ENCODE results near the gene ST6GALNAC5. TPM values are rescaled to one million over a fixed set of nuclear protein-coding genes. Genes with fewer than 3 reads are reported as not detected.

ST6GALNAC5 gene
- total and polyA plus RNA-seq, 3 experiments from 2014 or later, result not detected

DNA sequence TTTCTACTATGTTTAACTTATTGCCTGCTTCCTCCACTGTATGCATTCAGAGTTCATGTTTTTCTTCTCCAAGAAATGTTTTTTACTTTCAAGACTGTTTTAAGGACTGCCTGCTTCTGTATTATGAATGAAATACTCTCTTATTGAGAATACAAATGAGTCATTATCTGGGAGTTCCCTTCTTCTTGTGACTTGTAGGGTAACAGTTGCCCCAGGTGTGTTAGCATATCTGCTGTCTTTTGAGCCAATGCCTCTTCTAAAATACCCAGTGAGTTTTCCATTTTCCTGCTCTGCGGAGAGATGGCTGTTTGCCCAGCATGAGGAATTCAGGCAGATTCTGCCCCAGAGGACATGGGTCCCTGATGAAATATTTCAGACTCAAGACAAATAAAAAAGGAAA is 34.1 kb upstream of the ST6GALNAC5 start:
- POLR2A ChIA-PET, result no interaction called here
- Histone ChIP-seq H3K4me1 (ENCODE audit: insufficient read depth, low read length) (no peaks in the 10 kb centered on the region), H3K27ac (ENCODE audit: low read depth, low read length) (no peak overlapping the region), H3K36me3 (ENCODE audit: insufficient read depth, low read length) (no peaks in the 10 kb centered on the region), H3K4me3 (ENCODE audit: low read length) (no peak overlapping the region), H3K9me3 (ENCODE audit: low read length) (no peaks in the 10 kb centered on the region), H3K27me3 (ENCODE audit: insufficient read depth, low read length, poor library complexity, severe bottlenecking) (no peaks in the 10 kb centered on the region)
- no peak for DNase-seq
- peaks cover 5 to 12% of the 10 kb centered on the region in 2 donors for H3K27me3 Mint-ChIP-seq
- no peaks in the 10 kb centered on the region for H3K36me3 Mint-ChIP-seq
- no peak overlapping the region for H3K4me3 Mint-ChIP-seq
- H3K9me3 Mint-ChIP-seq, result peaks cover 0 to 3% (median 0%) of the 10 kb centered on the region in 5 donors
- H3K4me1 Mint-ChIP-seq, result peaks cover 2 to 11% (median 11%) of the 10 kb centered on the region in 3 donors
- H3K27ac Mint-ChIP-seq, result peak overlapping the region in 1 of 8 donors; percentile 27
- CTCF ChIA-PET, result no interaction called here

DNA sequence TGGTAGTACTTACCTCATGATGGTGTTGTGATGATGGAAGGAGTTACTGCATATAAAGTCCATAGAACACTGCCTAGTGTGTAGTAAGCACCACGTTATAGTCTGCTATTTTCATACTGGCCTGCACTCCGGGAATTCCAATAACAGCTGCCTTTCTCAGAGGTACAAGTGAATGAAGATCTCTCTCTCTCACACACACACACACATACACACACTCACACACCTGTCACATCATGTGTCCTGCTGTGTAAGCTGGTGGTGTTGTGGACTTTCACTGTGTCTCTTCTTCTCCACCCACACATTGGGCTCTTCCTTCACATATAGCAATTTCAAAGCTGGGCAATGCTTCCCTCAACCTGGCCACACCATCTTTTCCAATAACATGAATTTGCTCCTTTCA is 33.4 kb upstream of the ST6GALNAC5 start:
- Mint-ChIP-seq H3K36me3 (no peaks in the 10 kb centered on the region), H3K4me1 (peaks cover 2 to 11% (median 11%) of the 10 kb centered on the region in 3 donors), H3K4me3 (no peak overlapping the region), H3K27me3 (peaks cover 5 to 16% of the 10 kb centered on the region in 2 donors), H3K27ac (no peak overlapping the region), H3K9me3 (peaks cover 0 to 6% (median 0%) of the 10 kb centered on the region in 5 donors)
- no peak for DNase-seq
- Histone ChIP-seq H3K4me3 (ENCODE audit: low read length) (no peak overlapping the region), H3K27me3 (ENCODE audit: insufficient read depth, low read length, poor library complexity, severe bottlenecking) (no peaks in the 10 kb centered on the region), H3K27ac (ENCODE audit: low read depth, low read length) (no peak overlapping the region), H3K36me3 (ENCODE audit: insufficient read depth, low read length) (no peaks in the 10 kb centered on the region), H3K4me1 (ENCODE audit: insufficient read depth, low read length) (no peaks in the 10 kb centered on the region), H3K9me3 (ENCODE audit: low read length) (no peaks in the 10 kb centered on the region)
- CTCF ChIA-PET, result no interaction called here
- POLR2A ChIA-PET, result no interaction called here

DNA sequence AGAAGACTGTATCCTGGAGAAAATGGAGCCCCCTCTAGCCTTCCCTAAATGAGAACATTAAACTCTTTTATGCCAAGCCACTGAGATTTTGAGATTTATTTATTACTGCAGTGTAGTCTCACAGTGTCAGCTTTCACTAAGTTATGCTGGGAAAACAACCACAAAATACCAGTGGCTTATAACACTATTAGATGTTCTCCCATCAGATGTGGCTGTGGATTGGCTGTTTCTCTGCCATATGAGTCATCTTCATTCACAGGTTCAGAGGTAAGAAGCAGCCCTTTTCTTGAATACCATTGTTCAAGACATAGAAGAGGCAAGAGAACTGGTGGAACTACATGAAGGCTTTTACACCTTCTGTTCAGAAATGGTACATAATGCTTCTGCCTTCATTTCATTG is 32.1 kb upstream of the ST6GALNAC5 start:
- POLR2A ChIA-PET, result no interaction called here
- DNase-seq, result no peak
- no peaks in the 10 kb centered on the region for H3K9me3 ChIP-seq (ENCODE audit: low read length)
- Mint-ChIP-seq H3K27ac (no peak overlapping the region), H3K36me3 (no peaks in the 10 kb centered on the region), H3K9me3 (peaks cover 0 to 6% (median 0%) of the 10 kb centered on the region in 5 donors), H3K27me3 (peaks cover 5 to 16% of the 10 kb centered on the region in 2 donors), H3K4me3 (no peak overlapping the region), H3K4me1 (peaks cover 0 to 6% (median 6%) of the 10 kb centered on the region in 3 donors)
- no peaks in the 10 kb centered on the region for H3K36me3 ChIP-seq (ENCODE audit: insufficient read depth, low read length)
- no peak overlapping the region for H3K27ac ChIP-seq (ENCODE audit: low read depth, low read length)
- CTCF ChIA-PET, result interaction anchor here (1.4 kb wide), 1 partner anchor 10 kb away, joined by 3 read pairs; no protein-coding TSS in a partner anchor
- no peaks in the 10 kb centered on the region for H3K27me3 ChIP-seq (ENCODE audit: insufficient read depth, low read length, poor library complexity, severe bottlenecking)
- no peaks in the 10 kb centered on the region for H3K4me1 ChIP-seq (ENCODE audit: insufficient read depth, low read length)
- no peak overlapping the region for H3K4me3 ChIP-seq (ENCODE audit: low read length)

DNA sequence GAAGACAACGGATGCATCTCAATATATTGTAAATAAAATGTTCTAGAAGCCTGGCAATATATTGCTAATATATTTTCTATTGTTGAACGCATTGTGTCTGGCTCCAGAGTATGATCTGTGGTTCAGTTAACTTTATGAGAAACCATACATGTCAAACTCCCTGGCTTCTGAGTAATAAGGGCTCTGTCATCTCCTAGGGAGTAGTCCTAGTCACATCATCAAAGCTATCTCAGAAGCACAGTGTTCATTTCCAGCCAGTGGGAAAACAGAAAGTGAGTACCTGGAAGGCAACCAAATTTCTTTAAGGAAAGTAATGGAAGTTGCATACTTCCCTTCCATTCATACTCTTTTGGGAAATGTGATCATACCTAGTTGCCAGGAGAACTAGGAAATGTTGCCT is 27.0 kb upstream of the ST6GALNAC5 start:
- ChIA-PET POLR2A (no interaction called here), CTCF (no interaction called here)
- no peaks in the 10 kb centered on the region for H3K27me3 ChIP-seq (ENCODE audit: insufficient read depth, low read length, poor library complexity, severe bottlenecking)
- H3K27ac ChIP-seq (ENCODE audit: low read depth, low read length), result no peak overlapping the region
- no peak overlapping the region for H3K27ac Mint-ChIP-seq
- no peak for DNase-seq
- H3K4me1 ChIP-seq (ENCODE audit: insufficient read depth, low read length), result no peaks in the 10 kb centered on the region
- H3K9me3 Mint-ChIP-seq, result peaks cover 0 to 6% (median 0%) of the 10 kb centered on the region in 5 donors
- H3K4me3 ChIP-seq (ENCODE audit: low read length), result no peak overlapping the region
- no peak overlapping the region for H3K4me3 Mint-ChIP-seq
- H3K4me1 Mint-ChIP-seq, result peaks cover 10 to 16% (median 14%) of the 10 kb centered on the region in 3 donors
- peaks cover 3 to 16% of the 10 kb centered on the region in 2 donors for H3K27me3 Mint-ChIP-seq
- no peaks in the 10 kb centered on the region for H3K9me3 ChIP-seq (ENCODE audit: low read length)
- H3K36me3 Mint-ChIP-seq, result no peaks in the 10 kb centered on the region
- H3K36me3 ChIP-seq (ENCODE audit: insufficient read depth, low read length), result no peaks in the 10 kb centered on the region

DNA sequence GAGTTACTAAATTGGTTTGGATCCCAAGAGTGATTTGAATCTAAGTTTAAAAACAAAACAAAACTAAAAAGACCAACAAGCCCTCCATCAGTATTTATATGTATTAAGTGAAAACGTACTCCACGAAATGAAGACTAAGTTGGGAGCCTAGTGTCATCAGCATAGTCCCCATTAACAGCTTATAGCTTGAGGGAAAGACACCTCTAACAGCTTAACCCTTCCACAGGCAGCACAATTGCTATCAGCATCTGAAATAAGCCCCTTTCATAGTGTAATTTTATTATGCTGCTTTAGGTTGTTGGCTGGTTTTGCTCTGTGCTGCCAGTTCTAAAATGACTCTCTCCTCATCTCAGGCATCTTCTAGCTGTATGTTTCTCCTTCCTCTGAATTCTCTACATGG is 25.8 kb upstream of the ST6GALNAC5 start:
- no peak overlapping the region for H3K4me3 ChIP-seq (ENCODE audit: low read length)
- Mint-ChIP-seq H3K27ac (no peak overlapping the region), H3K9me3 (peaks cover 0 to 6% (median 0%) of the 10 kb centered on the region in 5 donors), H3K36me3 (no peaks in the 10 kb centered on the region), H3K4me1 (peaks cover 10 to 16% (median 14%) of the 10 kb centered on the region in 3 donors), H3K27me3 (peaks cover 3 to 8% of the 10 kb centered on the region in 2 donors), H3K4me3 (no peak overlapping the region)
- DNase-seq, result no peak
- H3K9me3 ChIP-seq (ENCODE audit: low read length), result no peaks in the 10 kb centered on the region
- H3K36me3 ChIP-seq (ENCODE audit: insufficient read depth, low read length), result no peaks in the 10 kb centered on the region
- ChIA-PET POLR2A (no interaction called here), CTCF (no interaction called here)
- H3K4me1 ChIP-seq (ENCODE audit: insufficient read depth, low read length), result no peaks in the 10 kb centered on the region
- no peak overlapping the region for H3K27ac ChIP-seq (ENCODE audit: low read depth, low read length)
- H3K27me3 ChIP-seq (ENCODE audit: insufficient read depth, low read length, poor library complexity, severe bottlenecking), result no peaks in the 10 kb centered on the region

DNA sequence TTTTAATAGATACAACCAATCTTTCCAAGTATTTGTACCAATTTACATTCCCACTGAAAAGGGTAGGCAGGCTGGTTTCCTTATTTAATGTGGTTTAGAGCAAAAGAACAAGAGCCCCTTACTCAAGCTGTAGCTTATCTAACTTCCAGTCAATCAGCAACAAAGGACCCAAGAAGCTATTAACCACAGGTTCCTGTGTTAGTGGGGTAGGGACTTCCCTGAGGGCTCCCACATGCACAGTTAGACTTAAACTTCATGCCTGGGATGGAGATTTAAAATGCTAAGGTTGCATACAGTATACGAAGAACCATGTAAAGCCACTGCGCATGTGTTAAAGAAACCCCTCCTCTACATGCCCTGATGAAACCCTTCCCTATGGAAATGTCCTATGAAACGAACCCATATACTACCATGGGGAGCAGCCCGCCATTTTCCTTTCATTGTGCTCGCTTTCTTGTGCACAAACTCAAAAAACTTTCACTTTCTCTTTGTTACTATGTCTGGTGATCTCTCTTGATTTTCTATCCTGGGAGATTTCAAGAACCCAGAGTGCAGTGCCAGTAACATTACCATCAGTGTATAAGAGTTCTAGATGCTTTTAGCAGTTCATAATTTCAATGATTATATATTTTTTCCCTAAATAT is 23.3 kb upstream of the ST6GALNAC5 start:
- ChIA-PET CTCF (no interaction called here), POLR2A (no interaction called here)
- Mint-ChIP-seq H3K36me3 (no peaks in the 10 kb centered on the region), H3K9me3 (no peaks in the 10 kb centered on the region), H3K27me3 (peaks cover 0 to 1% of the 10 kb centered on the region in 2 donors), H3K4me1 (peaks cover 10 to 16% (median 14%) of the 10 kb centered on the region in 3 donors), H3K4me3 (peak overlapping the region; percentile 16 to 75 (median 56)), H3K27ac (peak overlapping the region in 1 of 8 donors; percentile 15)
- no peaks in the 10 kb centered on the region for H3K4me1 ChIP-seq (ENCODE audit: insufficient read depth, low read length)
- H3K27ac ChIP-seq (ENCODE audit: low read depth, low read length), result no peak overlapping the region
- H3K4me3 ChIP-seq (ENCODE audit: low read length), result no peak overlapping the region
- no peak for DNase-seq
- no peaks in the 10 kb centered on the region for H3K36me3 ChIP-seq (ENCODE audit: insufficient read depth, low read length)
- no peaks in the 10 kb centered on the region for H3K9me3 ChIP-seq (ENCODE audit: low read length)
- H3K27me3 ChIP-seq (ENCODE audit: insufficient read depth, low read length, poor library complexity, severe bottlenecking), result no peaks in the 10 kb centered on the region

DNA sequence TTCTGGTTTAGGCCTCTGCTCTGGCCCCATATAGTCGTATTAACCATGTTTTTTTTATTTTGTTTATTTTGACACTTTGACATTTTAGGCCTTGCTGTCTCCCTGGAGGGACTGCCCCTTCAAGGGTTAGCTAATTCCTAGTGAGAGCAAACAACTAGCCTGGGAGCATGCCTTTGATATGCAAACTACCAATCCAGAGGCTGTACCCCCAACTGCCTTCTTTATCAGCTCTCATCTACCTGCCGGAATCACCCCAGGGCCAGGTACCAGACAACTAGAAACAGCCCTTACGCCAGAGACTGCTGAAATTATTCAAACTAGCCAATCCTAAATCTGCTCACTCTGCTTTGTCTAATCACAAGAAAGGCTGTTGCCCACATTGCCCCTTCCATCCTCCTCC is 13.0 kb upstream of the ST6GALNAC5 start:
- H3K27me3 Mint-ChIP-seq, result peaks cover 4 to 10% of the 10 kb centered on the region in 2 donors
- H3K9me3 Mint-ChIP-seq, result peaks cover 0 to 2% (median 0%) of the 10 kb centered on the region in 5 donors
- H3K4me3 ChIP-seq (ENCODE audit: low read length), result no peak overlapping the region
- H3K9me3 ChIP-seq (ENCODE audit: low read length), result no peaks in the 10 kb centered on the region
- no peak overlapping the region for H3K27ac Mint-ChIP-seq
- no peaks in the 10 kb centered on the region for H3K4me1 ChIP-seq (ENCODE audit: insufficient read depth, low read length)
- no peaks in the 10 kb centered on the region for H3K36me3 Mint-ChIP-seq
- H3K36me3 ChIP-seq (ENCODE audit: insufficient read depth, low read length), result no peaks in the 10 kb centered on the region
- H3K27ac ChIP-seq (ENCODE audit: low read depth, low read length), result no peak overlapping the region
- no peaks in the 10 kb centered on the region for H3K27me3 ChIP-seq (ENCODE audit: insufficient read depth, low read length, poor library complexity, severe bottlenecking)
- POLR2A ChIA-PET, result no interaction called here
- no peaks in the 10 kb centered on the region for H3K4me1 Mint-ChIP-seq
- CTCF ChIA-PET, result no interaction called here
- DNase-seq, result no peak
- H3K4me3 Mint-ChIP-seq, result no peak overlapping the region

DNA sequence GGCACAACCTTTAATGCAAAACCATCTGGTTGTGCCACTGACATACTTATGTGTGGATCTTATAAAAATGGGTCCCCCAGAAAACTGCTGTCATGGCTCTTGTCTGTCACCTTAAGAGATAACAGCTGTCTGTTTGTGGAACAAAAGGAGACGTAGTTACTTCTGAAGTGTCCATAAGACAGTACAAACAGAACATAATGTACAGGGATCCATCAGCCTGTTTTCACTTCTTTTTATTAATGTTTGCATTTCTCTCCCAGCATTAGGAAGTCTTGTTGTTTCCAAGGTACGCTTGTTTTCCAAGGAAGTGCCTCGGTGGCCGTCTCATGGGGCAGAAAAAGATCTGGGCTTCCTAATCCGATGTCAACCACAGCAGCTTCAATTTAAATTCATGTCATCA is 11.2 kb upstream of the ST6GALNAC5 start:
- CTCF ChIA-PET, result no interaction called here
- DNase-seq, result no peak
- Histone ChIP-seq H3K36me3 (ENCODE audit: insufficient read depth, low read length) (no peaks in the 10 kb centered on the region), H3K4me3 (ENCODE audit: low read length) (no peak overlapping the region), H3K27me3 (ENCODE audit: insufficient read depth, low read length, poor library complexity, severe bottlenecking) (no peaks in the 10 kb centered on the region), H3K27ac (ENCODE audit: low read depth, low read length) (no peak overlapping the region), H3K9me3 (ENCODE audit: low read length) (no peaks in the 10 kb centered on the region), H3K4me1 (ENCODE audit: insufficient read depth, low read length) (no peaks in the 10 kb centered on the region)
- no peaks in the 10 kb centered on the region for H3K36me3 Mint-ChIP-seq
- no peak overlapping the region for H3K27ac Mint-ChIP-seq
- H3K4me3 Mint-ChIP-seq, result no peak overlapping the region
- H3K4me1 Mint-ChIP-seq, result no peaks in the 10 kb centered on the region
- H3K27me3 Mint-ChIP-seq, result peaks cover 4 to 16% of the 10 kb centered on the region in 2 donors
- peaks cover 0 to 5% (median 0%) of the 10 kb centered on the region in 5 donors for H3K9me3 Mint-ChIP-seq
- POLR2A ChIA-PET, result no interaction called here
